Measurements from ENCODE around the gene TMEM245.

The TMEM245 gene

GRCh38 chr9:109033941-109034700 is 85.6 kb downstream of the TMEM245 start:
- DNase-seq (ENCODE audit: insufficient read length) (no peak), FAIRE-seq (no peak)
- no peak for TF ChIP-seq POLR2AphosphoS5 (IDR thresholded peaks at IDR 0.05; ENCODE audit: low read depth, low read length)
- TF ChIP-seq TAF1 (IDR thresholded peaks at IDR 0.05; ENCODE audit: borderline replicate concordance, low read depth, low read length) = no peak
- TF ChIP-seq POLR2A (IDR thresholded peaks at IDR 0.05; ENCODE audit: low read depth, low read length) = no peak

- no peak for FAIRE-seq
These were observed 88.5 kb downstream of the TMEM245 start for GRCh38 chr9:109031241-109031640.

GRCh38 chr9:109030426-109030825 is 89.3 kb downstream of the TMEM245 start:
- FAIRE-seq = no peak
- DNase-seq (ENCODE audit: insufficient read length) = no peak
- no peak for TF ChIP-seq POLR2AphosphoS5 (IDR thresholded peaks at IDR 0.05; ENCODE audit: low read depth, low read length)
- TF ChIP-seq POLR2A (IDR thresholded peaks at IDR 0.05; ENCODE audit: low read depth, low read length) = no peak
- TF ChIP-seq TAF1 (IDR thresholded peaks at IDR 0.05; ENCODE audit: borderline replicate concordance, low read depth, low read length) = no peak

More at GRCh38 chr9:109031241-109031640, 88.5 kb downstream of the TMEM245 start:
- TF ChIP-seq TAF1 (IDR thresholded peaks at IDR 0.05; ENCODE audit: borderline replicate concordance, low read depth, low read length) (no peak), POLR2A (IDR thresholded peaks at IDR 0.05; ENCODE audit: low read depth, low read length) (no peak)
- no peak for DNase-seq (ENCODE audit: insufficient read length)

GRCh38 chr9:109028457-109028856 is 91.3 kb downstream of the TMEM245 start:
- FAIRE-seq (no peak), DNase-seq (ENCODE audit: insufficient read length) (no peak)
- TF ChIP-seq POLR2A (IDR thresholded peaks at IDR 0.05; ENCODE audit: low read depth, low read length) = no peak

- no peak for FAIRE-seq
- TF ChIP-seq POLR2A (IDR thresholded peaks at IDR 0.05; ENCODE audit: low read depth, low read length) = no peak
- TF ChIP-seq POLR2AphosphoS5 (IDR thresholded peaks at IDR 0.05; ENCODE audit: low read depth, low read length) = no peak
- no peak for TF ChIP-seq TAF1 (IDR thresholded peaks at IDR 0.05; ENCODE audit: borderline replicate concordance, low read depth, low read length)
- DNase-seq (ENCODE audit: insufficient read length) = no peak
These were observed 92.6 kb downstream of the TMEM245 start for GRCh38 chr9:109027176-109027575.

GRCh38 chr9:109026306-109026705 is 93.4 kb downstream of the TMEM245 start:
- FAIRE-seq (no peak), DNase-seq (ENCODE audit: insufficient read length) (no peak)
- TF ChIP-seq POLR2A (IDR thresholded peaks at IDR 0.05; ENCODE audit: low read depth, low read length) = no peak
- TF ChIP-seq TAF1 (IDR thresholded peaks at IDR 0.05; ENCODE audit: borderline replicate concordance, low read depth, low read length) = no peak
- no peak for TF ChIP-seq POLR2AphosphoS5 (IDR thresholded peaks at IDR 0.05; ENCODE audit: low read depth, low read length)

GRCh38 chr9:109022873-109023272 is 96.9 kb downstream of the TMEM245 start:
- no peak for DNase-seq (ENCODE audit: insufficient read length)
- TF ChIP-seq POLR2AphosphoS5 (IDR thresholded peaks at IDR 0.05; ENCODE audit: low read depth, low read length) (no peak), POLR2A (IDR thresholded peaks at IDR 0.05; ENCODE audit: low read depth, low read length) (no peak), TAF1 (IDR thresholded peaks at IDR 0.05; ENCODE audit: borderline replicate concordance, low read depth, low read length) (no peak)
- no peak for FAIRE-seq

- DNase-seq (ENCODE audit: insufficient read length) = no peak
- no peak for TF ChIP-seq POLR2A (IDR thresholded peaks at IDR 0.05; ENCODE audit: low read depth, low read length)
- TF ChIP-seq POLR2AphosphoS5 (IDR thresholded peaks at IDR 0.05; ENCODE audit: low read depth, low read length) = no peak
- TF ChIP-seq TAF1 (IDR thresholded peaks at IDR 0.05; ENCODE audit: borderline replicate concordance, low read depth, low read length) = no peak
- no peak for FAIRE-seq
These were observed 98.9 kb downstream of the TMEM245 start for GRCh38 chr9:109020581-109021511.

- TF ChIP-seq POLR2AphosphoS5 (IDR thresholded peaks at IDR 0.05; ENCODE audit: low read depth, low read length) = no peak
- no peak for TF ChIP-seq TAF1 (IDR thresholded peaks at IDR 0.05; ENCODE audit: borderline replicate concordance, low read depth, low read length)
- no peak for TF ChIP-seq POLR2A (IDR thresholded peaks at IDR 0.05; ENCODE audit: low read depth, low read length)
- FAIRE-seq = no peak
- no peak for DNase-seq (ENCODE audit: insufficient read length)
These were observed 99.6 kb downstream of the TMEM245 start for GRCh38 chr9:109020113-109020512.

- no peak for TF ChIP-seq POLR2A (IDR thresholded peaks at IDR 0.05; ENCODE audit: low read depth, low read length)
- TF ChIP-seq POLR2AphosphoS5 (IDR thresholded peaks at IDR 0.05; ENCODE audit: low read depth, low read length) = no peak
- TF ChIP-seq TAF1 (IDR thresholded peaks at IDR 0.05; ENCODE audit: borderline replicate concordance, low read depth, low read length) = no peak
- DNase-seq (ENCODE audit: insufficient read length) = no peak
- FAIRE-seq = no peak
These were observed 100.3 kb downstream of the TMEM245 start for GRCh38 chr9:109019420-109019819.

- peak; percentile 14 for DNase-seq (ENCODE audit: insufficient read length)
- FAIRE-seq = peak; percentile 50
- TF ChIP-seq POLR2A (IDR thresholded peaks at IDR 0.05; ENCODE audit: low read depth, low read length) (no peak), POLR2AphosphoS5 (IDR thresholded peaks at IDR 0.05; ENCODE audit: low read depth, low read length) (no peak), TAF1 (IDR thresholded peaks at IDR 0.05; ENCODE audit: borderline replicate concordance, low read depth, low read length) (no peak)
These were observed 102.3 kb downstream of the TMEM245 start for GRCh38 chr9:109017493-109017892.

- DNase-seq (ENCODE audit: insufficient read length) (no peak), FAIRE-seq (no peak)
- TF ChIP-seq TAF1 (IDR thresholded peaks at IDR 0.05; ENCODE audit: borderline replicate concordance, low read depth, low read length) = no peak
- no peak for TF ChIP-seq POLR2A (IDR thresholded peaks at IDR 0.05; ENCODE audit: low read depth, low read length)
- no peak for TF ChIP-seq POLR2AphosphoS5 (IDR thresholded peaks at IDR 0.05; ENCODE audit: low read depth, low read length)
These were observed 102.7 kb downstream of the TMEM245 start for GRCh38 chr9:109017061-109017460.
